Adrenal gland (tissue), 12 donors: ENCODE measurements around the gene GID4. TPM values are rescaled to one million over a fixed set of nuclear protein-coding genes. Genes with fewer than 3 reads are reported as not detected.

Experiments used
- DNase-seq, 7 donors: peaks; one replicate each; pipeline ENCODE4 v3.0.0-alpha.2; 2019 to 2020
- H3K27ac ChIP-seq, 5 donors: fragments of 200-600 bp; sonication (generic) in 4 of 5; 1 replicate in 3 of 5; 2 replicates in 2 of 5; pipeline versions ENCODE4 v1.5.1 to v1.8.0; 2016 to 2020; ENCODE audit warnings: mild to moderate bottlenecking in 1 of 5
- H3K27me3 ChIP-seq: fragments of 200-600 bp; 2 replicates; pipeline ENCODE4 v1.8.0; 2021
- H3K36me3 ChIP-seq, 2 donors: fragments of 200-600 bp; replicated peaks in 1 of 2; 1 replicate in 1 of 2; 2 replicates in 1 of 2; pipeline versions ENCODE4 v1.5.1 to v1.8.0; 2018 to 2022
- H3K4me1 ChIP-seq, 2 donors: fragments of 200-600 bp; replicated peaks in 1 of 2; 1 replicate in 1 of 2; 2 replicates in 1 of 2; pipeline versions ENCODE4 v1.5.1 to v1.8.0; 2018 to 2021
- H3K4me3 ChIP-seq, 4 donors: fragments of 200-600 bp; sonication (generic) in 3 of 4; one replicate each; pipeline ENCODE4 v1.5.1; 2016 to 2018
- H3K9me3 ChIP-seq, 3 donors: fragments of 200-600 bp; sonication (generic) in 1 of 3; replicated peaks in 1 of 3; 1 replicate in 2 of 3; 2 replicates in 1 of 3; pipeline versions ENCODE4 v1.5.1 to v1.8.0; 2016 to 2021
- POLR2A ChIP-seq, 2 donors: fragments of 450-650 bp; IDR thresholded peaks; one replicate each; pipeline ENCODE4 v1.6.1; 2017; ENCODE audit warnings: antibody characterized with exemption in 2 of 2, mild to moderate bottlenecking in 2 of 2, moderate library complexity in 1 of 2
- WGBS, 4 donors: extraction: QIAGEN DNeasy Blood & Tissue Kit in 2 of 4; methylation state at CpG; one replicate each; pipeline versions ENCODE4 v1.1.5 to v1.1.7; 2013 to 2017; 5-methylcytosine and 5-hydroxymethylcytosine counted together
- intact Hi-C, 2 donors: fragments of 100-400 bp; cut with DNase I; formaldehyde crosslinking; loops; one replicate each; pipeline versions ENCODE4 v1.14.1 to v1.15.0; 2022 to 2023
- polyA plus RNA-seq, 3 donors: library from polyadenylated mRNA; stranded (reverse); fragments of 200-250 nt in 2 of 3; fragments of 350-450 nt in 1 of 3; fragmentation: Illumina TruSeq in 1 of 3; extraction: RNeasy Lipid Tissue Mini Kit (QIAGEN cat#74804) in 1 of 3; gene quantifications; one replicate each; pipeline ENCODE4 v1.2.3, GENCODE V29; 2013 to 2014
- total RNA-seq, 9 donors: library from RNA; depleted of rRNA in 4 of 9; stranded (reverse); fragments of >200 nt in 4 of 9; fragments of 120-200 nt in 1 of 9; fragmentation: NEBNext Ultra II Directional in 1 of 9; extraction: Animal tissue kit (Norgen Biotek cat#: 25700) in 1 of 9; gene quantifications; one replicate each; pipeline versions ENCODE4 v1.1.0 to v1.2.4, GENCODE V29; 2013 to 2023
- TF ChIP-seq, protein P1 (sequence below), 6 experiments: fragments of 450-650 bp in 4 of 6; fragments of 200-600 bp in 2 of 6; sonication (generic) in 1 of 6; IDR thresholded peaks; 1 replicate in 5 of 6; 2 replicates in 1 of 6; pipeline versions ENCODE4 v1.5.1 to v1.8.0; 2016 to 2021; ENCODE audit warnings: antibody characterized with exemption in 6 of 6, mild to moderate bottlenecking in 2 of 6, moderate library complexity in 1 of 6
- donor health status: healthy with polysubstance abuse.
- donor health status: Bipolar disorder and iron deficiency.
- donor health status: DM: yes; HTN: yes; CAD: no.
- donor health status: DM: no; HTN: no; CAD: no.
- donor health status: DM: no; HTN: no; CAD: no.
- donor health status: DM: yes; HTN: yes; CAD: no.

The GID4 gene
- total and polyA plus RNA-seq, 12 donors: 4.2 to 16.7 (median 9.7) TPM

DNA sequence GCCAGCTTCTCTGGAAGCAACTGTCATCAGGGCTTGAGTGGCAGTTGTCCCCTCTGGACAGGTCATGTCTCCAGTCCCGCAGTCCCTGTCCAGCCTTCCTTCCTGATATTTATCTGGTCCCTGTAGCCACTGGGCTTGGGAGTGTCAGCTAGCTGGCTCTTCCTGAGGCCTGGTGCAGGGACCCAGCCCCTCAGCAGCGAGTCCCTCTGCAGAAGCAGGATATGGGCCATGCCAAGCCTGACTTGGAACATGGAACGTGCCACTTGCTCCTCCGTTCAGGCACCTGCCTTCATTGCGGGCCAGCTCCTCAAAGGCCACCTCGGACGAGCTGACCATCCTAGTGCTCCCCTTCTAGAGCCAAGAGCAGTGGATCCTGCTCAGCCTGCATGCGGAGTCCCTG lies 40.3 kb upstream of the GID4 start:
- intact Hi-C loops: no loop called here
- H3K4me3 ChIP-seq: no peak overlapping the region
- no peaks in the 10 kb centered on the region for H3K9me3 ChIP-seq
- TF ChIP-seq POLR2A (IDR thresholded peaks at IDR 0.05): no peak
- TF ChIP-seq, protein P1, sequence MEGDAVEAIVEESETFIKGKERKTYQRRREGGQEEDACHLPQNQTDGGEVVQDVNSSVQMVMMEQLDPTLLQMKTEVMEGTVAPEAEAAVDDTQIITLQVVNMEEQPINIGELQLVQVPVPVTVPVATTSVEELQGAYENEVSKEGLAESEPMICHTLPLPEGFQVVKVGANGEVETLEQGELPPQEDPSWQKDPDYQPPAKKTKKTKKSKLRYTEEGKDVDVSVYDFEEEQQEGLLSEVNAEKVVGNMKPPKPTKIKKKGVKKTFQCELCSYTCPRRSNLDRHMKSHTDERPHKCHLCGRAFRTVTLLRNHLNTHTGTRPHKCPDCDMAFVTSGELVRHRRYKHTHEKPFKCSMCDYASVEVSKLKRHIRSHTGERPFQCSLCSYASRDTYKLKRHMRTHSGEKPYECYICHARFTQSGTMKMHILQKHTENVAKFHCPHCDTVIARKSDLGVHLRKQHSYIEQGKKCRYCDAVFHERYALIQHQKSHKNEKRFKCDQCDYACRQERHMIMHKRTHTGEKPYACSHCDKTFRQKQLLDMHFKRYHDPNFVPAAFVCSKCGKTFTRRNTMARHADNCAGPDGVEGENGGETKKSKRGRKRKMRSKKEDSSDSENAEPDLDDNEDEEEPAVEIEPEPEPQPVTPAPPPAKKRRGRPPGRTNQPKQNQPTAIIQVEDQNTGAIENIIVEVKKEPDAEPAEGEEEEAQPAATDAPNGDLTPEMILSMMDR (IDR thresholded peaks at IDR 0.05): no peak
- WGBS, 4 donors: 93 to 100% (median 94%) methylated on average over 3 to 8 of the region's 8 CpGs; no CpG with 5 or more reads in 1 of the 4 donors
- no peak for DNase-seq
- H3K27ac ChIP-seq: no peak overlapping the region
- peaks cover 0 to 6% of the 10 kb centered on the region in 2 donors for H3K4me1 ChIP-seq
- H3K36me3 ChIP-seq: no peaks in the 10 kb centered on the region
- no peaks in the 10 kb centered on the region for H3K27me3 ChIP-seq

DNA sequence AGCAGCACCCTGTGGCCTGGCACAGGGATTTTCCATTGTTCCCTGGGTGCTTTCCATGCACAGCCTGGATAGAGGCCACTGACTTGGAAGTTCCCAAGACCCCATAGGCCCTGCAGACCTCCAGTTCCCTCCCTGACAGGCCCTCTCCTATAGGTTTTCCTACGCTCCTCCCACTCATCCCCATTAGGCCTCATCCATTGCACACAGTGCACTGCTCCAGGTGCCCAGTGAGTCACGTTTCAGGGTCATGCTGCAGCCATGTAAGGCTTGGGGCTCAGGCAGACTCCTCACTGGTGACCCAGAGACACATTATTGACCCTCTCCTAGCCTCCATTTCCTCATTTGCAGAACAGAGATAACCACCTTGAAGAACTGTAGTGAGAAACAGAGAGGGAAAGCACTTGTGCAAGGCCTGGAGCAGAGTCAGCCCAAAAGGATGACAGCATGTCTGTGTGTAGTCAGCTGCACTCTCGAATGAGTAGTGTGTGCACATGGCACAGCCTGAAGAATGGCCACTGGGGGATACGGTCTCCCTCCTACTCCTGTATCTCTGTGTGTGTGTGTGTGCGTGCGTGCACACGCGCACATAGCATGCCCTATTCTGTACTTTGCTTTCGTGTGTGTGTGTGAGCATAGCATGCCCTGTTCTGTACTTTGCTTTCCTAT lies 39.7 kb upstream of the GID4 start:
- no peaks in the 10 kb centered on the region for H3K36me3 ChIP-seq
- no peak for DNase-seq
- no peak for TF ChIP-seq POLR2A (IDR thresholded peaks at IDR 0.05)
- H3K9me3 ChIP-seq: no peaks in the 10 kb centered on the region
- no peaks in the 10 kb centered on the region for H3K27me3 ChIP-seq
- no peak overlapping the region for H3K4me3 ChIP-seq
- 75 to 85% (median 81%) methylated on average over 9 of the region's 9 CpGs for WGBS, 4 donors
- intact Hi-C loops: no loop called here
- no peak overlapping the region for H3K27ac ChIP-seq
- peaks cover 0 to 3% of the 10 kb centered on the region in 2 donors for H3K4me1 ChIP-seq

- Histone ChIP-seq H3K9me3 (no peaks in the 10 kb centered on the region), H3K4me1 (no peaks in the 10 kb centered on the region), H3K27ac (no peak overlapping the region), H3K36me3 (no peaks in the 10 kb centered on the region), H3K27me3 (no peaks in the 10 kb centered on the region), H3K4me3 (no peak overlapping the region)
- no peak for DNase-seq
- intact Hi-C loops: no loop called here
- WGBS, 4 donors: 75 to 87% (median 84%) methylated on average over 7 to 8 of the region's 8 CpGs
- TF ChIP-seq, protein P1 (IDR thresholded peaks at IDR 0.05): no peak
- no peak for TF ChIP-seq POLR2A (IDR thresholded peaks at IDR 0.05)
Measured at GRCh38 chr17:18000030-18000408, 39.2 kb upstream of the GID4 start.

GRCh38 chr17:18002171-18002570 lies 37.0 kb upstream of the GID4 start:
- DNase-seq: no peak
- 83 to 100% (median 97%) methylated on average over 2 of the region's 2 CpGs for WGBS, 4 donors
- Histone ChIP-seq H3K36me3 (no peaks in the 10 kb centered on the region), H3K4me1 (no peaks in the 10 kb centered on the region), H3K27ac (no peak overlapping the region), H3K27me3 (no peaks in the 10 kb centered on the region), H3K9me3 (no peaks in the 10 kb centered on the region), H3K4me3 (no peak overlapping the region)
- TF ChIP-seq POLR2A (IDR thresholded peaks at IDR 0.05): no peak
- TF ChIP-seq, protein P1 (IDR thresholded peaks at IDR 0.05): no peak
- intact Hi-C loops: no loop called here

DNA sequence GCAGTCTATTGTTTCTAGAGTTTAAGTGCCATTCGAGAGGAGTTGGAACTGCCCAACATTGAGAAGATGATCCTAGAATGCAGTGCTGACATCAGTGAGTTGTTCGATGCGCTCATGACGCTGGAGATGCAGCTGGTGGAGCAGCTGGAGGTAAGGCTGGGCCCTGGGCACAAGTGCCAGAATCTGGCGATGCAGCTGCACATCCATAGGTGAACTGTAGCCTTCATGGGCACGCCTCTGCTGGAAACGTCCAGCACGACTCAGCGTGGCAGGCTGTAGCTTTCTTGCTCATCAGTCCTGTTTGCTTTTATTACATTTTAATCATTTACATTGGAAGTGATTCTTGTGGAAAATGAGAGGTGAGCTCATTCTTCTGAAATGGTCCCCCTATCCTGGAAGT lies 34.9 kb upstream of the GID4 start:
- H3K27me3 ChIP-seq: no peaks in the 10 kb centered on the region
- H3K9me3 ChIP-seq: no peaks in the 10 kb centered on the region
- TF ChIP-seq, protein P1 (IDR thresholded peaks at IDR 0.05): no peak
- no peak for TF ChIP-seq POLR2A (IDR thresholded peaks at IDR 0.05)
- no peak overlapping the region for H3K4me3 ChIP-seq
- WGBS, 4 donors: 84 to 90% (median 90%) methylated on average over 8 to 9 of the region's 9 CpGs
- no peak overlapping the region for H3K27ac ChIP-seq
- no peak for DNase-seq
- intact Hi-C loops: no loop called here
- no peaks in the 10 kb centered on the region for H3K36me3 ChIP-seq
- H3K4me1 ChIP-seq: no peaks in the 10 kb centered on the region
